HEK293 (cell line): ENCODE results near the gene TNFRSF14.

Experiments
- CTCF ChIP-seq: fragments of 450-650 bp; formaldehyde crosslinking; IDR thresholded peaks from 2 replicates; pipeline ENCODE4 v1.5.1; 2016; ENCODE audit warnings: missing biosample characterization, missing genetic modification characterization
- ZNF239 ChIP-seq: fragments of 450-650 bp; formaldehyde crosslinking; IDR thresholded peaks from 2 replicates; pipeline ENCODE4 v1.5.1; 2016; ENCODE audit warnings: missing biosample characterization, missing genetic modification characterization
- ZNF707 ChIP-seq: fragments of 450-650 bp; formaldehyde crosslinking; IDR thresholded peaks from 2 replicates; pipeline ENCODE4 v1.5.1; 2016; ENCODE audit warnings: missing biosample characterization, missing genetic modification characterization
- TF ChIP-seq, protein P1 (sequence below): fragments of 450-650 bp; formaldehyde crosslinking; IDR thresholded peaks from 2 replicates; pipeline ENCODE4 v1.5.1; 2016; ENCODE audit warnings: missing biosample characterization, missing genetic modification characterization, low read depth

DNA sequence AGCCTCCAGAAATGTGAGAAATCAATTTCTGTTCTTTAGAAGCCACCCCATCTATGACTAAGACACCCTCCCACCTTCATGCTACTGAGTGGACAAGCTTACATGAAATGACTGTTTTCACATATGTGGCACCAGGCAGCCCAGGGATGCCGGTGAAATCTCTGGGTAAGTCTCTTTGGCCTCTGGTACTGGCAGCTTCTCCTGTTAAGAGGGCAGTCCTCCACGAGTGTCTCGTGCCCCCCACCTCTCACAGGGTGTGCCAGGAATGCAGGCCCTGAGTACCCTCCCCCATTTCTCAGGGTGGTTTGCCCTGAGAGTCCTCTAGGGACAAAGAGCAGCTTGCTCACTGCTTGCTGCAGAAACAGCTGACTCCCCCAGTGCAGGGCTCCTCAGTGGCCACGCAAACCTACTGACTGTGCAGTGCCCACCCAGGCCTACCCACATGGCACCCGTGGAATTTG is 27.2 kb downstream of the TNFRSF14 start:
- TF ChIP-seq ZNF239 (tag by site-specific recombination) (no peak), CTCF (tag by site-specific recombination) (no peak), ZNF707 (no peak)
- TF ChIP-seq, protein P1, sequence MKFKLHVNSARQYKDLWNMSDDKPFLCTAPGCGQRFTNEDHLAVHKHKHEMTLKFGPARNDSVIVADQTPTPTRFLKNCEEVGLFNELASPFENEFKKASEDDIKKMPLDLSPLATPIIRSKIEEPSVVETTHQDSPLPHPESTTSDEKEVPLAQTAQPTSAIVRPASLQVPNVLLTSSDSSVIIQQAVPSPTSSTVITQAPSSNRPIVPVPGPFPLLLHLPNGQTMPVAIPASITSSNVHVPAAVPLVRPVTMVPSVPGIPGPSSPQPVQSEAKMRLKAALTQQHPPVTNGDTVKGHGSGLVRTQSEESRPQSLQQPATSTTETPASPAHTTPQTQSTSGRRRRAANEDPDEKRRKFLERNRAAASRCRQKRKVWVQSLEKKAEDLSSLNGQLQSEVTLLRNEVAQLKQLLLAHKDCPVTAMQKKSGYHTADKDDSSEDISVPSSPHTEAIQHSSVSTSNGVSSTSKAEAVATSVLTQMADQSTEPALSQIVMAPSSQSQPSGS, result no peak
